ENCODE measurements around the gene KCTD19. TPM values are rescaled to one million over a fixed set of nuclear protein-coding genes. Genes with fewer than 3 reads are reported as not detected.

KCTD19 gene
- polyA plus RNA-seq, 1 donor (not counting 4 experiments of a cell fraction or from before 2014, with no cell fraction given): not detected

GRCh38 chr16:67247192-67248072 lies 79.1 kb downstream of the KCTD19 start, which contains the start of gene FHOD1:
Gene FHOD1 (minus strand): TSS chr16:67247481. CDS start chr16:67247410, 71 bp downstream.
- no peaks in the 10 kb centered on the region for H4K20me1 ChIP-seq (ENCODE audit: control insufficient read depth, extremely low read depth, insufficient read depth, low read length)
- no peak for TF ChIP-seq CTCF (optimal IDR thresholded peaks at IDR 0.05 in 1 of 3, IDR thresholded peaks at IDR 0.05 in 1 of 3, conservative IDR thresholded peaks at IDR 0.05 in 1 of 3; ENCODE audit: extremely low read depth in 1 of 3, insufficient read depth in 2 of 3, low read length in 3 of 3)
- no peak for TF ChIP-seq EZH2 (IDR thresholded peaks at IDR 0.05; ENCODE audit: low read length)

GRCh38 chr16:67246756-67247191 lies 79.8 kb downstream of the KCTD19 start:
- TF ChIP-seq EZH2 (IDR thresholded peaks at IDR 0.05; ENCODE audit: low read length): no peak
- TF ChIP-seq CTCF (optimal IDR thresholded peaks at IDR 0.05 in 1 of 3, IDR thresholded peaks at IDR 0.05 in 1 of 3, conservative IDR thresholded peaks at IDR 0.05 in 1 of 3; ENCODE audit: extremely low read depth in 1 of 3, insufficient read depth in 2 of 3, low read length in 3 of 3): peak in 2 of 3 experiments; percentile 17 to 32
- H2AFZ ChIP-seq (ENCODE audit: control insufficient read depth, low read length): peak overlapping the region; percentile 4
- DNase-seq (ENCODE audit: low read depth, low spot score) (no peak), FAIRE-seq (peak; percentile 9)
- peaks cover 2% of the 10 kb centered on the region for H3K9me1 ChIP-seq (ENCODE audit: control insufficient read depth, extremely low read depth, insufficient read depth, low read length)
- H3K79me2 ChIP-seq (ENCODE audit: control insufficient read depth, insufficient read depth, low read length): peaks cover 16% of the 10 kb centered on the region
- H3K4me1 ChIP-seq (ENCODE audit: control insufficient read depth, extremely low read depth, insufficient read depth, low read length): peaks cover 55% of the 10 kb centered on the region
- peak overlapping the region; percentile 79 for H3K9ac ChIP-seq (ENCODE audit: control insufficient read depth, extremely low read depth, insufficient read depth, low read length)
- peak overlapping the region; percentile 73 for H3K27ac ChIP-seq (ENCODE audit: control insufficient read depth, insufficient read depth, low read length)
- no peaks in the 10 kb centered on the region for H3K9me3 ChIP-seq (ENCODE audit: control insufficient read depth, low read depth, low read length)
- H3K36me3 ChIP-seq (ENCODE audit: control insufficient read depth in 2 of 2, extremely low read depth in 1 of 2, insufficient read depth in 2 of 2, low read length in 2 of 2): peaks cover 0 to 5% of the 10 kb centered on the region in 2 experiments
- dilution Hi-C loops (cut with MboI; ENCODE audit: extremely low pct_ligation_motif_present, low sequenced_read_pairs): no loop called here
- H4K20me1 ChIP-seq (ENCODE audit: control insufficient read depth, extremely low read depth, insufficient read depth, low read length): no peaks in the 10 kb centered on the region
- H3K27me3 ChIP-seq (ENCODE audit: control insufficient read depth, extremely low read depth, insufficient read depth, low read length): peaks cover 18% of the 10 kb centered on the region
- H3K4me3 ChIP-seq (ENCODE audit: control insufficient read depth in 2 of 3, extremely low read depth in 1 of 3, insufficient read depth in 2 of 3, low read depth in 1 of 3, low read length in 3 of 3): peak overlapping the region; percentile 79 to 86 (median 85)
- H3K4me2 ChIP-seq (ENCODE audit: control insufficient read depth, extremely low read depth, insufficient read depth, low read depth, low read length): peak overlapping the region; percentile 85

More at GRCh38 chr16:67247192-67248072, 79.1 kb downstream of the KCTD19 start, which contains the start of gene FHOD1:
- Histone ChIP-seq H3K79me2 (ENCODE audit: control insufficient read depth, insufficient read depth, low read length) (peaks cover 13% of the 10 kb centered on the region), H3K4me2 (ENCODE audit: control insufficient read depth, extremely low read depth, insufficient read depth, low read depth, low read length) (peak within 1 kb of the TSS; percentile 85), H3K9me1 (ENCODE audit: control insufficient read depth, extremely low read depth, insufficient read depth, low read length) (no peaks in the 10 kb centered on the region), H3K27ac (ENCODE audit: control insufficient read depth, insufficient read depth, low read length) (peak within 1 kb of the TSS; percentile 73), H3K4me3 (ENCODE audit: control insufficient read depth in 2 of 3, extremely low read depth in 1 of 3, insufficient read depth in 2 of 3, low read depth in 1 of 3, low read length in 3 of 3) (peak within 1 kb of the TSS; percentile 79 to 86 (median 85)), H3K9me3 (ENCODE audit: control insufficient read depth, low read depth, low read length) (no peaks in the 10 kb centered on the region), H3K9ac (ENCODE audit: control insufficient read depth, extremely low read depth, insufficient read depth, low read length) (peak within 1 kb of the TSS; percentile 79), H2AFZ (ENCODE audit: control insufficient read depth, low read length) (peak within 1 kb of the TSS; percentile 81), H3K36me3 (ENCODE audit: control insufficient read depth in 2 of 2, extremely low read depth in 1 of 2, insufficient read depth in 2 of 2, low read length in 2 of 2) (peaks cover 0 to 5% of the 10 kb centered on the region in 2 experiments), H3K4me1 (ENCODE audit: control insufficient read depth, extremely low read depth, insufficient read depth, low read length) (peaks cover 49% of the 10 kb centered on the region), H3K27me3 (ENCODE audit: control insufficient read depth, extremely low read depth, insufficient read depth, low read length) (peaks cover 18% of the 10 kb centered on the region)
- dilution Hi-C loops (cut with MboI; ENCODE audit: extremely low pct_ligation_motif_present, low sequenced_read_pairs): no loop called here
- FAIRE-seq: no peak
- DNase-seq (ENCODE audit: low read depth, low spot score): no peak

Data from keratinocyte (primary cell).